Measurements from ENCODE around the gene BIN1. TPM values are rescaled to one million over a fixed set of nuclear protein-coding genes. Genes with fewer than 3 reads are reported as not detected.

The BIN1 gene
- total and polyA plus RNA-seq, 4 experiments from 2014 or later: 99.4 to 163 (median 122) TPM

- no peaks in the 10 kb centered on the region for H3K27me3 Mint-ChIP-seq
- intact Hi-C loops (cut with micrococcal nuclease): no loop called here
- POLR2A ChIA-PET (ENCODE audit: partially characterized antibody): no interaction called here
- H3K9me3 Mint-ChIP-seq: no peaks in the 10 kb centered on the region
- Histone ChIP-seq H3K36me3 (ENCODE audit: insufficient read depth, low read length) (peaks cover 57% of the 10 kb centered on the region), H3K27ac (ENCODE audit: low read depth, low read length) (no peak overlapping the region), H3K9me3 (ENCODE audit: control insufficient read depth in 1 of 2, low read length in 2 of 2) (no peaks in the 10 kb centered on the region), H3K27me3 (ENCODE audit: insufficient read depth, low read length) (no peaks in the 10 kb centered on the region), H3K4me1 (ENCODE audit: insufficient read depth, low read length) (peaks cover 23% of the 10 kb centered on the region), H3K4me3 (ENCODE audit: low read length in 2 of 2) (no peak overlapping the region)
- H3K4me1 Mint-ChIP-seq: peaks cover 28 to 62% (median 41%) of the 10 kb centered on the region in 4 donors
- peaks cover 14 to 64% of the 10 kb centered on the region in 2 donors for H3K36me3 Mint-ChIP-seq
- no peak for DNase-seq
- CTCF ChIA-PET (ENCODE audit: partially characterized antibody): interaction anchor here (0.5 kb wide), 1 partner anchor 81 kb away, joined by 4 read pairs; no protein-coding TSS in a partner anchor
- H3K4me3 Mint-ChIP-seq: no peak overlapping the region
- peak overlapping the region in 1 of 7 donors; percentile 22 for H3K27ac Mint-ChIP-seq
Measured at GRCh38 chr2:127072970-127073369, 34.0 kb downstream of the BIN1 start.

GRCh38 chr2:127072396-127072795 is 34.6 kb downstream of the BIN1 start:
- peaks cover 17% of the 10 kb centered on the region for H3K4me1 ChIP-seq (ENCODE audit: insufficient read depth, low read length)
- peaks cover 18 to 68% of the 10 kb centered on the region in 2 donors for H3K36me3 Mint-ChIP-seq
- H3K4me1 Mint-ChIP-seq: peaks cover 27 to 61% (median 40%) of the 10 kb centered on the region in 4 donors
- H3K9me3 ChIP-seq (ENCODE audit: control insufficient read depth in 1 of 2, low read length in 2 of 2): no peaks in the 10 kb centered on the region
- no peaks in the 10 kb centered on the region for H3K27me3 ChIP-seq (ENCODE audit: insufficient read depth, low read length)
- no peak overlapping the region for H3K4me3 ChIP-seq (ENCODE audit: low read length in 2 of 2)
- H3K27ac ChIP-seq (ENCODE audit: low read depth, low read length): no peak overlapping the region
- H3K36me3 ChIP-seq (ENCODE audit: insufficient read depth, low read length): peaks cover 62% of the 10 kb centered on the region
- H3K9me3 Mint-ChIP-seq: no peaks in the 10 kb centered on the region
- no peak for DNase-seq
- ChIA-PET CTCF (ENCODE audit: partially characterized antibody) (interaction anchor here (0.5 kb wide), 1 partner anchor 82 kb away, joined by 4 read pairs; no protein-coding TSS in a partner anchor), POLR2A (ENCODE audit: partially characterized antibody) (no interaction called here)
- H3K27ac Mint-ChIP-seq: peak overlapping the region in 5 of 7 donors; percentile 29 to 71 (median 64)
- intact Hi-C loops (cut with micrococcal nuclease): no loop called here
- no peaks in the 10 kb centered on the region for H3K27me3 Mint-ChIP-seq
- H3K4me3 Mint-ChIP-seq: peak overlapping the region in 1 of 8 donors; percentile 7

GRCh38 chr2:127071901-127072328 is 35.0 kb downstream of the BIN1 start:
- Mint-ChIP-seq H3K36me3 (peaks cover 19 to 67% of the 10 kb centered on the region in 2 donors), H3K4me1 (peaks cover 25 to 56% (median 35%) of the 10 kb centered on the region in 4 donors), H3K27me3 (no peaks in the 10 kb centered on the region), H3K27ac (peak overlapping the region in 4 of 7 donors; percentile 29 to 68 (median 50)), H3K9me3 (no peaks in the 10 kb centered on the region), H3K4me3 (no peak overlapping the region)
- intact Hi-C loops (cut with micrococcal nuclease): no loop called here
- Histone ChIP-seq H3K9me3 (ENCODE audit: control insufficient read depth in 1 of 2, low read length in 2 of 2) (no peaks in the 10 kb centered on the region), H3K4me1 (ENCODE audit: insufficient read depth, low read length) (peaks cover 12% of the 10 kb centered on the region), H3K27ac (ENCODE audit: low read depth, low read length) (no peak overlapping the region), H3K27me3 (ENCODE audit: insufficient read depth, low read length) (no peaks in the 10 kb centered on the region), H3K36me3 (ENCODE audit: insufficient read depth, low read length) (peaks cover 63% of the 10 kb centered on the region), H3K4me3 (ENCODE audit: low read length in 2 of 2) (no peak overlapping the region)
- CTCF ChIA-PET (ENCODE audit: partially characterized antibody): interaction anchor here (0.6 kb wide), 1 partner anchor 10 kb away, joined by 3 read pairs; no protein-coding TSS in a partner anchor
- POLR2A ChIA-PET (ENCODE audit: partially characterized antibody): interaction anchor here (1.1 to 10.1 kb wide), 2 partner anchors 8 to 13 kb away, joined by 3 to 72 read pairs; no protein-coding TSS in a partner anchor
- DNase-seq: no peak

GRCh38 chr2:127070221-127070620 is 36.7 kb downstream of the BIN1 start:
- H3K27ac ChIP-seq (ENCODE audit: low read depth, low read length): no peak overlapping the region
- Mint-ChIP-seq H3K9me3 (no peaks in the 10 kb centered on the region), H3K36me3 (peaks cover 25 to 69% of the 10 kb centered on the region in 2 donors), H3K27ac (no peak overlapping the region), H3K4me1 (peaks cover 21 to 60% (median 35%) of the 10 kb centered on the region in 4 donors), H3K4me3 (no peak overlapping the region), H3K27me3 (no peaks in the 10 kb centered on the region)
- ChIA-PET POLR2A (ENCODE audit: partially characterized antibody) (interaction anchor here (10.1 kb wide), 1 partner anchor 10 kb away, joined by 72 read pairs; no protein-coding TSS in a partner anchor), CTCF (ENCODE audit: partially characterized antibody) (interaction anchor here (1.0 to 4.6 kb wide), 4 partner anchors 9 to 409 kb away, joined by 3 to 74 read pairs (median 10); partner anchors contain the start of gene BIN1)
- no peak overlapping the region for H3K4me3 ChIP-seq (ENCODE audit: low read length in 2 of 2)
- peaks cover 56% of the 10 kb centered on the region for H3K36me3 ChIP-seq (ENCODE audit: insufficient read depth, low read length)
- peaks cover 14% of the 10 kb centered on the region for H3K4me1 ChIP-seq (ENCODE audit: insufficient read depth, low read length)
- no peaks in the 10 kb centered on the region for H3K27me3 ChIP-seq (ENCODE audit: insufficient read depth, low read length)
- intact Hi-C loops (cut with micrococcal nuclease): no loop called here
- no peak for DNase-seq
- H3K9me3 ChIP-seq (ENCODE audit: control insufficient read depth in 1 of 2, low read length in 2 of 2): no peaks in the 10 kb centered on the region

- Histone ChIP-seq H3K27ac (ENCODE audit: low read depth, low read length) (no peak overlapping the region), H3K27me3 (ENCODE audit: insufficient read depth, low read length) (no peaks in the 10 kb centered on the region), H3K9me3 (ENCODE audit: control insufficient read depth in 1 of 2, low read length in 2 of 2) (no peaks in the 10 kb centered on the region), H3K4me3 (ENCODE audit: low read length in 2 of 2) (no peak overlapping the region), H3K4me1 (ENCODE audit: insufficient read depth, low read length) (peaks cover 18% of the 10 kb centered on the region), H3K36me3 (ENCODE audit: insufficient read depth, low read length) (peaks cover 51% of the 10 kb centered on the region)
- DNase-seq: peak in 2 of 5 donors; percentile 15 to 22
- no peaks in the 10 kb centered on the region for H3K27me3 Mint-ChIP-seq
- POLR2A ChIA-PET (ENCODE audit: partially characterized antibody): interaction anchor here (10.1 kb wide), 1 partner anchor 10 kb away, joined by 72 read pairs; no protein-coding TSS in a partner anchor
- H3K27ac Mint-ChIP-seq: peak overlapping the region in 5 of 7 donors; percentile 31 to 80 (median 77)
- peaks cover 22 to 56% (median 38%) of the 10 kb centered on the region in 4 donors for H3K4me1 Mint-ChIP-seq
- H3K36me3 Mint-ChIP-seq: peaks cover 25 to 63% of the 10 kb centered on the region in 2 donors
- peak overlapping the region in 1 of 8 donors; percentile 17 for H3K4me3 Mint-ChIP-seq
- H3K9me3 Mint-ChIP-seq: no peaks in the 10 kb centered on the region
- CTCF ChIA-PET (ENCODE audit: partially characterized antibody): interaction anchor here (1.0 to 4.6 kb wide), 5 partner anchors 10 to 410 kb away, joined by 4 to 74 read pairs (median 15); partner anchors contain the start of gene BIN1
- intact Hi-C loops (cut with micrococcal nuclease): loop anchor here (2.0 kb wide), 1 partner anchor 75 kb away; no protein-coding TSS in a partner anchor
Measured at GRCh38 chr2:127069536-127069935, 37.4 kb downstream of the BIN1 start.

- CTCF ChIA-PET (ENCODE audit: partially characterized antibody): interaction anchor here (1.0 to 4.6 kb wide), 6 partner anchors 11 to 410 kb away, joined by 3 to 74 read pairs (median 14); partner anchors contain the start of gene BIN1
- no peaks in the 10 kb centered on the region for H3K27me3 Mint-ChIP-seq
- intact Hi-C loops (cut with micrococcal nuclease): loop anchor here (2.0 kb wide), 1 partner anchor 76 kb away; no protein-coding TSS in a partner anchor
- Histone ChIP-seq H3K4me1 (ENCODE audit: insufficient read depth, low read length) (peaks cover 18% of the 10 kb centered on the region), H3K9me3 (ENCODE audit: control insufficient read depth in 1 of 2, low read length in 2 of 2) (no peaks in the 10 kb centered on the region), H3K27ac (ENCODE audit: low read depth, low read length) (no peak overlapping the region), H3K36me3 (ENCODE audit: insufficient read depth, low read length) (peaks cover 47% of the 10 kb centered on the region), H3K4me3 (ENCODE audit: low read length in 2 of 2) (no peak overlapping the region), H3K27me3 (ENCODE audit: insufficient read depth, low read length) (no peaks in the 10 kb centered on the region)
- no peak for DNase-seq
- peak overlapping the region in 3 of 7 donors; percentile 64 to 80 (median 77) for H3K27ac Mint-ChIP-seq
- H3K36me3 Mint-ChIP-seq: peaks cover 25 to 60% of the 10 kb centered on the region in 2 donors
- H3K9me3 Mint-ChIP-seq: no peaks in the 10 kb centered on the region
- H3K4me3 Mint-ChIP-seq: no peak overlapping the region
- peaks cover 21 to 53% (median 35%) of the 10 kb centered on the region in 4 donors for H3K4me1 Mint-ChIP-seq
- POLR2A ChIA-PET (ENCODE audit: partially characterized antibody): interaction anchor here (10.1 kb wide), 1 partner anchor 11 kb away, joined by 72 read pairs; no protein-coding TSS in a partner anchor
Measured at GRCh38 chr2:127069003-127069402, 38.0 kb downstream of the BIN1 start.

GRCh38 chr2:127068351-127068741 is 38.6 kb downstream of the BIN1 start:
- ChIA-PET POLR2A (ENCODE audit: partially characterized antibody) (interaction anchor here (10.1 kb wide), 1 partner anchor 12 kb away, joined by 72 read pairs; no protein-coding TSS in a partner anchor), CTCF (ENCODE audit: partially characterized antibody) (interaction anchor here (0.7 to 4.6 kb wide), 11 partner anchors 11 to 411 kb away, joined by 3 to 74 read pairs (median 6); partner anchors contain the start of genes BIN1 and ERCC3)
- intact Hi-C loops (cut with micrococcal nuclease): loop anchor here (1.0 to 2.0 kb wide), 4 partner anchors 13 to 411 kb away; no protein-coding TSS in a partner anchor
- no peaks in the 10 kb centered on the region for H3K9me3 Mint-ChIP-seq
- peak overlapping the region in 5 of 7 donors; percentile 79 to 94 (median 85) for H3K27ac Mint-ChIP-seq
- no peaks in the 10 kb centered on the region for H3K27me3 Mint-ChIP-seq
- Histone ChIP-seq H3K36me3 (ENCODE audit: insufficient read depth, low read length) (peaks cover 46% of the 10 kb centered on the region), H3K27ac (ENCODE audit: low read depth, low read length) (no peak overlapping the region), H3K4me1 (ENCODE audit: insufficient read depth, low read length) (peaks cover 18% of the 10 kb centered on the region), H3K27me3 (ENCODE audit: insufficient read depth, low read length) (no peaks in the 10 kb centered on the region), H3K9me3 (ENCODE audit: control insufficient read depth in 1 of 2, low read length in 2 of 2) (no peaks in the 10 kb centered on the region), H3K4me3 (ENCODE audit: low read length in 2 of 2) (no peak overlapping the region)
- no peak for DNase-seq
- H3K4me1 Mint-ChIP-seq: peaks cover 19 to 53% (median 34%) of the 10 kb centered on the region in 4 donors
- peaks cover 25 to 57% of the 10 kb centered on the region in 2 donors for H3K36me3 Mint-ChIP-seq
- no peak overlapping the region for H3K4me3 Mint-ChIP-seq
